GM12892 (cell line): ENCODE measurements around the gene CACNB4.
A peak's percentile ranks its signal among the peaks of the same experiment; 100 is the strongest.

Source experiments
- DNase-seq: peaks from one replicate; pipeline ENCODE4 v3.0.0; 2011; ENCODE audit not compliant: insufficient read length
- FAIRE-seq: peaks from 2 replicates; lab custom pipeline; 2011; peaks lifted over from hg19 to GRCh38; lab: Jason Lieb, UNC
- POLR2A ChIP-seq: IDR thresholded peaks from 2 replicates; pipeline ENCODE4 v1.6.1; 2011; ENCODE audit warnings: low read depth, low read length, control low read depth
- POLR2AphosphoS5 ChIP-seq: IDR thresholded peaks from 2 replicates; pipeline ENCODE4 v1.6.1; 2011; ENCODE audit warnings: low read depth, low read length, control low read depth
- TAF1 ChIP-seq: IDR thresholded peaks from 2 replicates; pipeline ENCODE4 v1.6.1; 2011; ENCODE audit warnings: low read depth, mild to moderate bottlenecking, control low read depth, low read length, borderline replicate concordance

CACNB4 gene

GRCh38 chr2:152084076-152084475 lies 14.8 kb downstream of the CACNB4 start:
- DNase-seq = no peak
- FAIRE-seq = peak; percentile 36
- TF ChIP-seq POLR2AphosphoS5 = no peak
- TF ChIP-seq TAF1 = no peak
- no peak for TF ChIP-seq POLR2A

- DNase-seq (no peak), FAIRE-seq (no peak)
- TF ChIP-seq TAF1 (no peak), POLR2AphosphoS5 (no peak), POLR2A (no peak)
Measured at GRCh38 chr2:152083202-152083875, 15.5 kb downstream of the CACNB4 start.

- no peak for TF ChIP-seq TAF1
- TF ChIP-seq POLR2A = no peak
- TF ChIP-seq POLR2AphosphoS5 = no peak
- DNase-seq (no peak), FAIRE-seq (peak; percentile 90)
Measured at GRCh38 chr2:152078662-152079061, 20.2 kb downstream of the CACNB4 start.

- TF ChIP-seq POLR2A (no peak), TAF1 (no peak), POLR2AphosphoS5 (no peak)
- no peak for DNase-seq
- peak; percentile 83 for FAIRE-seq
Measured at GRCh38 chr2:152078023-152078422, 20.8 kb downstream of the CACNB4 start.

GRCh38 chr2:152075461-152076050 lies 23.3 kb downstream of the CACNB4 start:
- DNase-seq (no peak), FAIRE-seq (no peak)
- TF ChIP-seq POLR2A (no peak), TAF1 (no peak), POLR2AphosphoS5 (no peak)

- TF ChIP-seq POLR2A (no peak), TAF1 (no peak), POLR2AphosphoS5 (no peak)
- FAIRE-seq (no peak), DNase-seq (no peak)
Measured at GRCh38 chr2:152072011-152072410, 26.8 kb downstream of the CACNB4 start.

GRCh38 chr2:152071518-152071917 lies 27.3 kb downstream of the CACNB4 start:
- no peak for FAIRE-seq
- no peak for DNase-seq
- TF ChIP-seq POLR2A (no peak), TAF1 (no peak), POLR2AphosphoS5 (no peak)

- TF ChIP-seq POLR2AphosphoS5 (no peak), TAF1 (no peak), POLR2A (no peak)
- FAIRE-seq (peak; percentile 67), DNase-seq (peak; percentile 34)
Measured at GRCh38 chr2:152071092-152071491, 27.8 kb downstream of the CACNB4 start.

- no peak for DNase-seq
- TF ChIP-seq TAF1 (no peak), POLR2A (no peak), POLR2AphosphoS5 (no peak)
- FAIRE-seq = no peak
Measured at GRCh38 chr2:152068226-152068625, 30.6 kb downstream of the CACNB4 start.

- DNase-seq (no peak), FAIRE-seq (no peak)
- no peak for TF ChIP-seq POLR2AphosphoS5
- no peak for TF ChIP-seq POLR2A
- TF ChIP-seq TAF1 = no peak
Measured at GRCh38 chr2:152067823-152068222, 31.0 kb downstream of the CACNB4 start.

- FAIRE-seq (no peak), DNase-seq (no peak)
- TF ChIP-seq POLR2AphosphoS5 (no peak), TAF1 (no peak), POLR2A (no peak)
Measured at GRCh38 chr2:152065945-152066344, 32.9 kb downstream of the CACNB4 start.

- TF ChIP-seq TAF1 (no peak), POLR2AphosphoS5 (no peak), POLR2A (no peak)
- DNase-seq = no peak
- FAIRE-seq = no peak
Measured at GRCh38 chr2:152064001-152064400, 34.8 kb downstream of the CACNB4 start.
